A549 treated with ZK216348 at 1 μM for 4 hours (cell line): ENCODE data around the gene MPRIP. TPM values are rescaled to one million over a fixed set of nuclear protein-coding genes. Genes with fewer than 3 reads are reported as not detected.

Experiments
- total RNA-seq: library from RNA; stranded (reverse); fragments of 200-300 nt; extraction: Qiagen RNA extraction; gene quantifications from 5 replicates; pipeline ENCODE4 v1.2.3, GENCODE V29; 2022; ENCODE audit warnings: low read depth

The MPRIP gene, protein sequence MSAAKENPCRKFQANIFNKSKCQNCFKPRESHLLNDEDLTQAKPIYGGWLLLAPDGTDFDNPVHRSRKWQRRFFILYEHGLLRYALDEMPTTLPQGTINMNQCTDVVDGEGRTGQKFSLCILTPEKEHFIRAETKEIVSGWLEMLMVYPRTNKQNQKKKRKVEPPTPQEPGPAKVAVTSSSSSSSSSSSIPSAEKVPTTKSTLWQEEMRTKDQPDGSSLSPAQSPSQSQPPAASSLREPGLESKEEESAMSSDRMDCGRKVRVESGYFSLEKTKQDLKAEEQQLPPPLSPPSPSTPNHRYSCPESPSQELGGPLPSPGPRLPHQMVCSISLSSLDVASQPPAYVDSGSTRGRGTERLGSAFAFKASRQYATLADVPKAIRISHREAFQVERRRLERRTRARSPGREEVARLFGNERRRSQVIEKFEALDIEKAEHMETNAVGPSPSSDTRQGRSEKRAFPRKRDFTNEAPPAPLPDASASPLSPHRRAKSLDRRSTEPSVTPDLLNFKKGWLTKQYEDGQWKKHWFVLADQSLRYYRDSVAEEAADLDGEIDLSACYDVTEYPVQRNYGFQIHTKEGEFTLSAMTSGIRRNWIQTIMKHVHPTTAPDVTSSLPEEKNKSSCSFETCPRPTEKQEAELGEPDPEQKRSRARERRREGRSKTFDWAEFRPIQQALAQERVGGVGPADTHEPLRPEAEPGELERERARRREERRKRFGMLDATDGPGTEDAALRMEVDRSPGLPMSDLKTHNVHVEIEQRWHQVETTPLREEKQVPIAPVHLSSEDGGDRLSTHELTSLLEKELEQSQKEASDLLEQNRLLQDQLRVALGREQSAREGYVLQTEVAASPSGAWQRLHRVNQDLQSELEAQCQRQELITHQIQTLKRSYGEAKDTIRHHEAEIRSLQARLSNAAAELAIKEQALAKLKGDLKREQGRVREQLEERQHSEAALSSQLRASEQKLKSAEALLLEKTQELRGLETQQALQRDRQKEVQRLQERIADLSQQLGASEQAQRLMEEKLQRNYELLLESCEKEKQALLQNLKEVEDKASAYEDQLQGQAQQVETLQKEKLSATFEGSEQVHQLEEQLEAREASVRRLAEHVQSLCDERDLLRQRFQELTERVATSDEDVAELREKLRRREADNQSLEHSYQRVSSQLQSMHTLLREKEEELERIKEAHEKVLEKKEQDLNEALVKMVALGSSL (N-terminal part only)
- 225 to 429 TPM (median 370 TPM) in 5 replicates for total RNA-seq

DNA sequence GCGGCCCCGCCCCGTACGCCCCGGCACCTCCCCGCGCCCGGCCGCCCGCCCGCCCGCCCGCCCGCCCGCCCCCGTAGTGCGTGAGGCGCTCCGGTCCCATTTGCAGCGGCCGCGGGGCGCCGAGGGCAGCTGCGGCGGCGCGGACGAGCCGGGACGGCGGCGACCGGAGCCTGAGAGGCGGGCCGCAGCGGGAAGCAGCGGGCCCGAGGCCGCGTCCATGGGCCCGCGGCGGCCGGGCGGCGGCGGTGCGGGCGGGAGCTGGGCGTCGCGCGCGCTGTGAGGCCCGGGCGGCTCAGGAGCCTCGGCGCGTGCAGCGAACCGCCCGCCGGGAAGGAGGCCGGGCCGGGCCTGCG, at the start of gene MPRIP:
Gene MPRIP (plus strand): TSS at position 74 of the 353 bp plus-strand sequence. CDS start 392 bp downstream, outside the sequence.

DNA sequence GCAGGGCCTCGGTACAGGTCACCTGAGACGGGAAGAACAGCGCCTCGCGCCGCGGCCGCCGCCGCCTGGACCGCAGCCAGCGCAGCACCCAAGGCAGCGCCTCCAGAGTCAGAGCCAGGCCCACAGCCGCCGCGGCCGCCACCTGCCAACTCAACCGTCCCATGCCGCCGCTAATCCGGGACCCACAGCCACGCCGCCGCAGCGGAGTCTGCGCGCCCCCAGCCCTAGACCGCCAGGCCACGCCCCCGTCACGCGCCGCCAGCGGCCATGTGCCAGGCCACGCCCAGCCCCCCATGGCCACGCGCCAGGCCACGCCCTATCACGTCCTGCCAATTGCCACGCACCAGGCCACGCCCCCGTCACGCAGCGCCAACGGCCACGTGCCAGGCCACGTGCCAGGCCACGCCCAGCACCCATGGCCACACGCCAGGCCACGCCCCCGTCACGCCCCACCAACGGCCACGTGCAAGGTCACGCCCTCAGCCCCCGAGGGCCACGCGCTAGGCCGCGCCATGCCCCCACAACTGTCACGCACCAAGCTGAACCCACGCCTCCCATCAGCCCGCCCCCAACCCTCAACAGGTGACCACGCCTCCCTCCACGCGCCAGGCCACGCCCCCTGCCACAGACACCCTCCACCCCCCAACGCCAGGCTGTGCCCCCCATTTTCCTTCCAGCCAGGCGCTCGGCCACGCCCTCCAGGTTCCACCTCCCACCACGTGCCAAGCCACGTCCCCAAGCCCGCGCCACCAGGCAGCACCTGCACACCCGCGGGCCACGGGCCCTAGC, 164.1 kb downstream of the MPRIP start, which contains the start of gene PLD6:
Gene PLD6 (minus strand): TSS at position 210 of the 789 bp plus-strand sequence. CDS start 47 bp downstream, at position 163.

DNA sequence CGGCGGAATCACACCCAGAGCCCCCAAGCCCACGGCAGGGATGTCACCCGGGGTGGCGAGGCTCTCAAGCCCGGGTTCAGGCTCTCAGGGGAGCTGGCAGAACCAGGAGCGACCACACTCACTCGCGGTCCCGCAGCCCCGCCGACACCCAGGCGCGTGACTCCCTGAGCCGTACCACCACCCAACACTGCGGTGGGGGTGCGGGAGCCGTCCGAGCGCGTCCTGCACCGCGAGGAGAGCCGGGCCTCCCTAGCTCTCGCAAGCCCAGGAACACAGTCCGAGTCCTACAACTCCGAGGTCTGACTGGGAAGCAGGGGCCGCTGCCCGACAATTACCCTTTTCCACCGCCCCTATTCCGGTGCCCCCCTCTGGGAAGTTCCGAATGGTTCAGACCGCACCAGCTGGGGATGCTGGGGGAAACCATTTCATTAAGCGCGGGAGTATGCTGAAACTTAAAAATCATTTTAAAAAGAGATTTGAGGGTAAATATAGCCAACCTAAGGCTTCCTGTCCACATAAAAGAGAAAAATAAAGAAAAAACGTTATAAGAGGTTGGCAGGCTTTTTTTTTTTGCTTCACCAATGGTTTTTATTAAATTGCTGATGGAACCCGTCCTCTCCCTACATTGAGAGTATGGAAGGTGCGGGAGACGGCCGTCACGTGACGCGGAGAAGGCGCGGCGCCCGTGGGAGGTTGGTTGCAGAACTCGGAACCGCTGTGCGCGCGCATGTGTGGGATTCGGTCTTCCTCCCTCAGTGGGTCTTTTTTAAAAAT, 195.0 kb downstream of the MPRIP start, which contains the start of gene FLCN:
Gene FLCN (minus strand): TSS at position 143 of the 774 bp plus-strand sequence. CDS start 9,031 bp downstream, outside the sequence.

Other genes starting within 250 kb of the MPRIP start
- gene TNFRSF13B, start 70.3 kb upstream of the MPRIP start, total RNA-seq, result not detected in 5 replicates
- 6.5 to 8.2 TPM (median 7.3 TPM) in 5 replicates for gene PLD6, start 163.9 kb downstream of the MPRIP start, total RNA-seq
- 23.7 to 37.0 TPM (median 35.4 TPM) in 5 replicates for gene FLCN, start 194.7 kb downstream of the MPRIP start, total RNA-seq
- gene COPS3, start 238.8 kb downstream of the MPRIP start, total RNA-seq, result 134 to 156 TPM (median 151 TPM) in 5 replicates